ENCODE results near the gene GRIN2B.

GRIN2B gene

DNA sequence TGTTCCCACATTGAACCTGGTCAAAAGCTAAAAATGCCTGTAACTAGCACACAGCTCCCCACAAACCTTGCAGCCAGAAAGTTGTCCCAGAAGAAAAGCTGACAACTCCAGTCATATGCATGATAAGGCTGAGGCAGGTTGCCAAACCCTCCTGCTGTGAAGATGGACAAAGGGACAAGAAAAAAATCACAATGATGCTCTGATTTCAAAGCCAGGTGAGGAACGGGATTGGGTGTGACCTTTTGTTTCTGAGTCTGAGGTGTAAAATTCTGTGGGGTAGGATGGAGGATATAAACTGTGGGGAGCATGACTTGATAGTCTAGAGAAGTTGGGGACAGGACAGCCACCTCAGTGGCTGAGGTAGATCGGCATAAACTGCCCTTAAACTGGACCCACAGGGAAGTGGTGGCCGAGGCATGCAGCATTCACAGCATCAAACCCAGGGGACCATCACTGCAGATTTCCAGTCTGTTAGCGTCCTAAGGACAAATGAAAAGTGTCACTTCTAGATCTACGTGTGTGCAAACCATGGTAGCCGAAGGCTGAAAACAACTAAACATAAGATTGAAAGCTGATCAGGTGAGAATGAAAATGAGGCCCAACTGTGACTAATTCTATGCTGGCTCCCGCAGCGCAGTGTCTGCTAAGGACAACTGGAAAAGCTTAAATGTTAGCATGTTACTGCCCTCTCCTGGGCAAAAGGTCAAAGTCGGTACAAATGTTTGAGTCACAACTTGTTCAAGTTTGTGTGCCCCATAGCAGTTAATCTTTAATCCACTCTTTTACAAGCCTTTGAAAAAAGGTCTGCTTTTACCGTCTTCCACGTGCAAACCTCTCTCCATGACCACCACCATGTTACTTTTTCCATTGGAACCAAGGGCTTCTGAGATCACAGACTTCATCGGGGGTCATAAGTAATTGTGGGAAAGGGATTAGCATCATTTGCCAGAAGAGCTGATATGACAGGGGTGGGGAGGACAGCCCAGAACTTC, 39.8 kb downstream of the GRIN2B start:
- peak; percentile 51 for ATAC-seq

GRCh38 chr12:13940335-13940865, 41.0 kb downstream of the GRIN2B start:
- Mint-ChIP-seq H3K27ac (no peak overlapping the region), H3K9me3 (peaks cover 6% of the 10 kb centered on the region), H3K4me1 (no peaks in the 10 kb centered on the region), H3K4me3 (no peak overlapping the region), H3K36me3 (no peaks in the 10 kb centered on the region)
- no peak for ATAC-seq
- no peak for DNase-seq (ENCODE audit: low spot score in 2 of 2)

More for the DNA sequence above, 39.8 kb downstream of the GRIN2B start:
- Mint-ChIP-seq H3K27ac (no peak overlapping the region), H3K9me3 (peaks cover 6% of the 10 kb centered on the region), H3K4me1 (no peaks in the 10 kb centered on the region), H3K36me3 (no peaks in the 10 kb centered on the region), H3K4me3 (no peak overlapping the region)
- DNase-seq (ENCODE audit: low spot score in 2 of 2) = no peak

DNA sequence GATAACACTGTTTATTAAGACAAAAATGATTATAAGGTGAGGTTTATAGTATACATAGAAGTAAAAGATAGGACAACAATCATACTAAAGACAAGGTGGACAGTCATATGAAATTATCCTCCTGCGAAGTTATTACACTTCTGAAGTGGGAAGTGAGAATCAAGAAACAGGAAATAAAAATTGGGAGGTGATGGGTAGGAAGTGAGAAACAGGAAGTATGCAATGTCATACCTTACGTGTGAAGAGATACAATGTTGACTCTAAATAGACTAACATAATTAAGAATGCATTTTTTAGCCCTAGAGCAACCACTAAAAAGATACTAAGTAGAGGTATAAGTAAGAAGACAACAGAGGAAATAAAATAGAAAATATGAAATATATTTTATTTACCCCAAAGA, 43.7 kb downstream of the GRIN2B start:
- Mint-ChIP-seq H3K36me3 (no peaks in the 10 kb centered on the region), H3K9me3 (peaks cover 6% of the 10 kb centered on the region), H3K4me1 (no peaks in the 10 kb centered on the region), H3K4me3 (no peak overlapping the region), H3K27ac (no peak overlapping the region)
- DNase-seq (ENCODE audit: low spot score in 2 of 2) = no peak
- no peak for ATAC-seq

- Mint-ChIP-seq H3K36me3 (no peaks in the 10 kb centered on the region), H3K4me3 (no peak overlapping the region), H3K9me3 (peaks cover 6% of the 10 kb centered on the region), H3K27ac (no peak overlapping the region), H3K4me1 (no peaks in the 10 kb centered on the region)
- ATAC-seq (no peak), DNase-seq (ENCODE audit: low spot score in 2 of 2) (no peak)
These were observed 46.2 kb downstream of the GRIN2B start for GRCh38 chr12:13935169-13935568.

Measured in stimulated activated effector memory CD8-positive, alpha-beta T cell treated with anti-CD3 and anti-CD28 coated beads, Interleukin-12 subunit alpha, Interleukin-12 subunit beta, amount 100 ng/mL, for 72 hours (primary cell).